Transverse colon (tissue), 3 donors: ENCODE results near the gene PRCD.

Experiments
- CTCF ChIP-seq, 5 experiments: fragments of 200-600 bp in 3 of 5; fragments of 450-650 bp in 2 of 5; sonication (generic) in 3 of 5; IDR thresholded peaks; 1 replicate in 2 of 5; 2 replicates in 3 of 5; pipeline ENCODE4 v1.5.1; 2016 to 2017; ENCODE audit warnings: antibody characterized with exemption in 5 of 5, inconsistent platforms in 3 of 5, mild to moderate bottlenecking in 2 of 5, moderate library complexity in 1 of 5
- EP300 ChIP-seq: sonication (generic); formaldehyde crosslinking; IDR thresholded peaks from one replicate; pipeline ENCODE4 v1.6.1; 2017; ENCODE audit warnings: antibody characterized with exemption, low read depth
- POLR2A ChIP-seq: fragments of 450-650 bp; IDR thresholded peaks from one replicate; pipeline ENCODE4 v1.6.1; 2016; ENCODE audit warnings: antibody characterized with exemption, mild to moderate bottlenecking, moderate library complexity

GRCh38 chr17:76491271-76492122 is 48.3 kb upstream of the PRCD start:
- TF ChIP-seq CTCF (IDR thresholded peaks at IDR 0.05) (no peak), EP300 (no peak), POLR2A (no peak)
